Naive thymus-derived CD8-positive, alpha-beta T cell (primary cell): ENCODE results near the gene ITGB3. TPM values are rescaled to one million over a fixed set of nuclear protein-coding genes. Genes with fewer than 3 reads are reported as not detected.

ENCODE experiments used
- ATAC-seq, 2 donors: fragments of 150-1000 bp; cut with Tn5 transposase in 1 of 2; sonication (Bioruptor Pico), chemical (Tn5 transposase) in 1 of 2; 1 replicate in 1 of 2; 2 replicates in 1 of 2; pipeline ENCODE4 v1.10.0; 2021; ENCODE audit warnings: mild to moderate bottlenecking in 2 of 2, moderate library complexity in 2 of 2
- POLR2A ChIA-PET: fragments of 350-600 bp; sonication (Branson Sonifier 250); formaldehyde crosslinking; loops from one replicate; lab custom pipeline; 2021; ENCODE audit warnings: antibody characterized with exemption; lab: Charles Lee
- DNase-seq, 10 donors: peaks; one replicate each; pipeline versions ENCODE4 v3.0.0 to v3.0.0-alpha.2; 2020 to 2022
- H3K27ac Mint-ChIP-seq, 10 donors: one replicate each; pipeline ENCODE4 v1.8.0; 2020 to 2022; ENCODE audit warnings: mild to moderate bottlenecking in 10 of 10, mixed read lengths in 10 of 10, moderate library complexity in 4 of 10, inconsistent platforms in 1 of 10
- H3K27me3 Mint-ChIP-seq, 5 donors: one replicate each; pipeline ENCODE4 v1.8.0; 2021 to 2022; ENCODE audit warnings: mixed read lengths in 5 of 5
- H3K36me3 Mint-ChIP-seq, 3 donors: one replicate each; pipeline ENCODE4 v1.8.0; 2020 to 2022; ENCODE audit warnings: mixed read lengths in 3 of 3, mild to moderate bottlenecking in 2 of 3, inconsistent platforms in 1 of 3
- H3K4me1 Mint-ChIP-seq, 4 donors: one replicate each; pipeline ENCODE4 v1.8.0; 2021 to 2022; ENCODE audit warnings: mixed read lengths in 4 of 4
- H3K4me3 Mint-ChIP-seq, 10 donors: one replicate each; pipeline ENCODE4 v1.8.0; 2020 to 2022; ENCODE audit warnings: mild to moderate bottlenecking in 10 of 10, mixed read lengths in 10 of 10, moderate library complexity in 6 of 10, inconsistent platforms in 1 of 10
- H3K9me3 Mint-ChIP-seq, 9 donors: one replicate each; pipeline ENCODE4 v1.8.0; 2020 to 2022; ENCODE audit warnings: mixed read lengths in 9 of 9, mild to moderate bottlenecking in 3 of 9, inconsistent platforms in 1 of 9, moderate library complexity in 1 of 9
- polyA plus RNA-seq, 3 donors: library from polyadenylated mRNA; unstranded; fragments of 300-500 nt; fragmentation: Illumina TruSeq; gene quantifications; one replicate each; pipeline ENCODE4 v1.2.3, GENCODE V29; 2021
- total RNA-seq, 8 experiments: library from RNA in 2 of 8; stranded (reverse) in 2 of 8; gene quantifications; one replicate each; pipeline ENCODE4 v1.2.3 and lab custom pipeline; 2021 to 2026

The ITGB3 gene
- total and polyA plus RNA-seq, 5 experiments from 2014 or later: not detected

- Mint-ChIP-seq H3K4me1 (peaks cover 0 to 15% (median 0%) of the 10 kb centered on the region in 4 donors), H3K4me3 (no peak overlapping the region), H3K36me3 (peaks cover 0 to 9% (median 6%) of the 10 kb centered on the region in 3 donors), H3K27ac (no peak overlapping the region), H3K27me3 (peaks cover 0 to 18% (median 4%) of the 10 kb centered on the region in 5 donors), H3K9me3 (peaks cover 0 to 11% (median 4%) of the 10 kb centered on the region in 9 donors)
- POLR2A ChIA-PET: no interaction called here
- DNase-seq (no peak), ATAC-seq (no peak)
Observed at GRCh38 chr17:47273245-47273644, 19.6 kb downstream of the ITGB3 start.

- H3K4me1 Mint-ChIP-seq: peaks cover 0 to 26% (median 1%) of the 10 kb centered on the region in 4 donors
- H3K27me3 Mint-ChIP-seq: peaks cover 0 to 18% (median 4%) of the 10 kb centered on the region in 5 donors
- no peak for ATAC-seq
- no peak overlapping the region for H3K4me3 Mint-ChIP-seq
- peaks cover 0 to 5% (median 1%) of the 10 kb centered on the region in 9 donors for H3K9me3 Mint-ChIP-seq
- POLR2A ChIA-PET: no interaction called here
- H3K36me3 Mint-ChIP-seq: peaks cover 0 to 3% (median 0%) of the 10 kb centered on the region in 3 donors
- no peak overlapping the region for H3K27ac Mint-ChIP-seq
- DNase-seq: no peak
Observed at GRCh38 chr17:47274319-47275069, 20.9 kb downstream of the ITGB3 start.

- no peaks in the 10 kb centered on the region for H3K36me3 Mint-ChIP-seq
- H3K4me1 Mint-ChIP-seq: peaks cover 0 to 32% (median 1%) of the 10 kb centered on the region in 4 donors
- no peak overlapping the region for H3K27ac Mint-ChIP-seq
- POLR2A ChIA-PET: no interaction called here
- H3K27me3 Mint-ChIP-seq: peaks cover 0 to 18% (median 4%) of the 10 kb centered on the region in 5 donors
- no peak overlapping the region for H3K4me3 Mint-ChIP-seq
- no peak for ATAC-seq
- no peaks in the 10 kb centered on the region for H3K9me3 Mint-ChIP-seq
- no peak for DNase-seq
Observed at GRCh38 chr17:47275245-47275984, 21.8 kb downstream of the ITGB3 start.

- POLR2A ChIA-PET: no interaction called here
- H3K4me1 Mint-ChIP-seq: peaks cover 0 to 39% (median 1%) of the 10 kb centered on the region in 4 donors
- ATAC-seq (no peak), DNase-seq (no peak)
- no peaks in the 10 kb centered on the region for H3K9me3 Mint-ChIP-seq
- H3K4me3 Mint-ChIP-seq: no peak overlapping the region
- no peak overlapping the region for H3K27ac Mint-ChIP-seq
- peaks cover 0 to 18% (median 4%) of the 10 kb centered on the region in 5 donors for H3K27me3 Mint-ChIP-seq
- H3K36me3 Mint-ChIP-seq: no peaks in the 10 kb centered on the region
Observed at GRCh38 chr17:47276444-47276843, 22.8 kb downstream of the ITGB3 start.

GRCh38 chr17:47276868-47277267, 23.2 kb downstream of the ITGB3 start:
- no peak overlapping the region for H3K4me3 Mint-ChIP-seq
- POLR2A ChIA-PET: no interaction called here
- no peaks in the 10 kb centered on the region for H3K9me3 Mint-ChIP-seq
- ATAC-seq (no peak), DNase-seq (no peak)
- no peak overlapping the region for H3K27ac Mint-ChIP-seq
- H3K4me1 Mint-ChIP-seq: peaks cover 0 to 40% (median 1%) of the 10 kb centered on the region in 4 donors
- H3K27me3 Mint-ChIP-seq: peaks cover 0 to 18% (median 4%) of the 10 kb centered on the region in 5 donors
- H3K36me3 Mint-ChIP-seq: no peaks in the 10 kb centered on the region

- no peaks in the 10 kb centered on the region for H3K9me3 Mint-ChIP-seq
- DNase-seq: no peak
- POLR2A ChIA-PET: no interaction called here
Observed at GRCh38 chr17:47277921-47278320, 24.3 kb downstream of the ITGB3 start.

GRCh38 chr17:47278561-47278960, 24.9 kb downstream of the ITGB3 start:
- peak overlapping the region in 1 of 10 donors; percentile 26 for H3K4me3 Mint-ChIP-seq
- no peaks in the 10 kb centered on the region for H3K9me3 Mint-ChIP-seq
- POLR2A ChIA-PET: no interaction called here
- DNase-seq (no peak), ATAC-seq (no peak)
- H3K36me3 Mint-ChIP-seq: no peaks in the 10 kb centered on the region
- H3K27ac Mint-ChIP-seq: peak overlapping the region in 1 of 10 donors; percentile 76
- H3K27me3 Mint-ChIP-seq: peaks cover 0 to 18% (median 5%) of the 10 kb centered on the region in 5 donors
- peaks cover 0 to 40% (median 1%) of the 10 kb centered on the region in 4 donors for H3K4me1 Mint-ChIP-seq

More at GRCh38 chr17:47277921-47278320, 24.3 kb downstream of the ITGB3 start:
- ATAC-seq: no peak
- Mint-ChIP-seq H3K36me3 (no peaks in the 10 kb centered on the region), H3K27me3 (peaks cover 0 to 18% (median 4%) of the 10 kb centered on the region in 5 donors), H3K4me1 (peaks cover 0 to 40% (median 1%) of the 10 kb centered on the region in 4 donors), H3K4me3 (no peak overlapping the region), H3K27ac (no peak overlapping the region)

GRCh38 chr17:47279062-47279801, 25.6 kb downstream of the ITGB3 start:
- no peaks in the 10 kb centered on the region for H3K9me3 Mint-ChIP-seq
- H3K27me3 Mint-ChIP-seq: peaks cover 0 to 14% (median 6%) of the 10 kb centered on the region in 5 donors
- POLR2A ChIA-PET: no interaction called here
- H3K4me1 Mint-ChIP-seq: peaks cover 0 to 40% (median 1%) of the 10 kb centered on the region in 4 donors
- peak overlapping the region in 1 of 10 donors; percentile 76 for H3K27ac Mint-ChIP-seq
- ATAC-seq (no peak), DNase-seq (peak in 1 of 10 donors; percentile 6)
- H3K36me3 Mint-ChIP-seq: no peaks in the 10 kb centered on the region
- H3K4me3 Mint-ChIP-seq: peak overlapping the region in 1 of 10 donors; percentile 26

- Mint-ChIP-seq H3K4me3 (no peak overlapping the region), H3K27me3 (peaks cover 0 to 10% (median 4%) of the 10 kb centered on the region in 5 donors), H3K4me1 (peaks cover 0 to 38% (median 1%) of the 10 kb centered on the region in 4 donors), H3K27ac (no peak overlapping the region), H3K9me3 (no peaks in the 10 kb centered on the region), H3K36me3 (no peaks in the 10 kb centered on the region)
- POLR2A ChIA-PET: interaction anchor here (0.5 kb wide), 1 partner anchor 64 kb away, joined by 3 read pairs; no protein-coding TSS in a partner anchor
- DNase-seq (no peak), ATAC-seq (no peak)
Observed at GRCh38 chr17:47280072-47280811, 26.6 kb downstream of the ITGB3 start.

GRCh38 chr17:47281216-47281615, 27.6 kb downstream of the ITGB3 start:
- Mint-ChIP-seq H3K4me1 (peaks cover 0 to 38% (median 1%) of the 10 kb centered on the region in 4 donors), H3K4me3 (no peak overlapping the region), H3K9me3 (no peaks in the 10 kb centered on the region), H3K27me3 (peaks cover 0 to 6% (median 2%) of the 10 kb centered on the region in 5 donors), H3K27ac (no peak overlapping the region), H3K36me3 (no peaks in the 10 kb centered on the region)
- POLR2A ChIA-PET: no interaction called here
- no peak for DNase-seq
- no peak for ATAC-seq

GRCh38 chr17:47285003-47285402, 31.4 kb downstream of the ITGB3 start:
- Mint-ChIP-seq H3K27me3 (peaks cover 0 to 11% (median 3%) of the 10 kb centered on the region in 5 donors), H3K4me1 (peaks cover 0 to 27% (median 0%) of the 10 kb centered on the region in 4 donors), H3K36me3 (no peaks in the 10 kb centered on the region), H3K9me3 (no peaks in the 10 kb centered on the region), H3K27ac (no peak overlapping the region), H3K4me3 (no peak overlapping the region)
- POLR2A ChIA-PET: no interaction called here
- DNase-seq (no peak), ATAC-seq (no peak)
